Fibroblast of the aortic adventitia (primary cell): Measurements from ENCODE around the gene ABLIM2. TPM values are rescaled to one million over a fixed set of nuclear protein-coding genes. Genes with fewer than 3 reads are reported as not detected.

Experiments
- DNase-seq: peaks from one replicate; pipeline ENCODE4 v3.0.0-alpha.2; 2010; ENCODE audit warnings: low read depth
- H3K4me3 ChIP-seq: 2 replicates; pipeline ENCODE4 v1.5.1; 2011; ENCODE audit warnings: low read depth, mild to moderate bottlenecking, control low read depth, low read length, moderate library complexity
- total RNA-seq: library from RNA; depleted of rRNA; stranded (reverse); fragments of >200 nt; gene quantifications from 2 replicates; pipeline ENCODE4 v1.2.3, GENCODE V29; 2012; ENCODE audit warnings: low replicate concordance
- TF ChIP-seq, protein P1 (sequence below): IDR thresholded peaks from 2 replicates; pipeline ENCODE4 v1.5.1; 2011; ENCODE audit warnings: mild to moderate bottlenecking, low read length, control low read depth, inconsistent platforms; ENCODE audit not compliant: insufficient read depth

ABLIM2 gene
- total RNA-seq, 1 donor: under 0.01 TPM

- DNase-seq: no peak
These were observed 486 bp downstream of the ABLIM2 start for GRCh38 chr4:8157944-8158709.

DNA sequence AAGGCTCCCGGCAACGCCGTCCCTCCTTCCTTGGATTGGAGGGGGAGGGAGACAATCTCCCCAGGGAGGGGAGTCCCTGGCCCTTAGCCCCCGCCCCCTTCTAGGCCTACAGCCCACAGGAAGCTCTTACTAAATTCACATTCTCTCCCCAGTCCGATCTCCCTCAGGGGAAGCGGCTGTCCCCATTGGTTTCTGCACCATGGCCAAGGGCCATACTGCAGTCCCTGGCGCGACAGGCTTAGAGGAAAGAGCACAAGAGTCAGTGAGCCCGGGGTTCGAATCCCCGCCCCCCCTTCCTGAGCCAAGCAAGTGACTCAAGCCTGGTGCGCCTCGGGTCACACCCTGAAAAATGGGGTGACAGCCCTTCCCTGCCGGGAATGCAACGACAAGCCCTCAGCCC, 1.1 kb downstream of the ABLIM2 start:
- DNase-seq: no peak
- H3K4me3 ChIP-seq: no peak overlapping the region
- TF ChIP-seq, protein P1, sequence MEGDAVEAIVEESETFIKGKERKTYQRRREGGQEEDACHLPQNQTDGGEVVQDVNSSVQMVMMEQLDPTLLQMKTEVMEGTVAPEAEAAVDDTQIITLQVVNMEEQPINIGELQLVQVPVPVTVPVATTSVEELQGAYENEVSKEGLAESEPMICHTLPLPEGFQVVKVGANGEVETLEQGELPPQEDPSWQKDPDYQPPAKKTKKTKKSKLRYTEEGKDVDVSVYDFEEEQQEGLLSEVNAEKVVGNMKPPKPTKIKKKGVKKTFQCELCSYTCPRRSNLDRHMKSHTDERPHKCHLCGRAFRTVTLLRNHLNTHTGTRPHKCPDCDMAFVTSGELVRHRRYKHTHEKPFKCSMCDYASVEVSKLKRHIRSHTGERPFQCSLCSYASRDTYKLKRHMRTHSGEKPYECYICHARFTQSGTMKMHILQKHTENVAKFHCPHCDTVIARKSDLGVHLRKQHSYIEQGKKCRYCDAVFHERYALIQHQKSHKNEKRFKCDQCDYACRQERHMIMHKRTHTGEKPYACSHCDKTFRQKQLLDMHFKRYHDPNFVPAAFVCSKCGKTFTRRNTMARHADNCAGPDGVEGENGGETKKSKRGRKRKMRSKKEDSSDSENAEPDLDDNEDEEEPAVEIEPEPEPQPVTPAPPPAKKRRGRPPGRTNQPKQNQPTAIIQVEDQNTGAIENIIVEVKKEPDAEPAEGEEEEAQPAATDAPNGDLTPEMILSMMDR: no peak

More at GRCh38 chr4:8157944-8158709, 486 bp downstream of the ABLIM2 start:
- H3K4me3 ChIP-seq: peak overlapping the region; percentile 61
- TF ChIP-seq, protein P1: no peak

- TF ChIP-seq, protein P1: no peak
- H3K4me3 ChIP-seq: no peak overlapping the region
- DNase-seq: no peak
These were observed 2.0 kb downstream of the ABLIM2 start for GRCh38 chr4:8156617-8157016.

DNA sequence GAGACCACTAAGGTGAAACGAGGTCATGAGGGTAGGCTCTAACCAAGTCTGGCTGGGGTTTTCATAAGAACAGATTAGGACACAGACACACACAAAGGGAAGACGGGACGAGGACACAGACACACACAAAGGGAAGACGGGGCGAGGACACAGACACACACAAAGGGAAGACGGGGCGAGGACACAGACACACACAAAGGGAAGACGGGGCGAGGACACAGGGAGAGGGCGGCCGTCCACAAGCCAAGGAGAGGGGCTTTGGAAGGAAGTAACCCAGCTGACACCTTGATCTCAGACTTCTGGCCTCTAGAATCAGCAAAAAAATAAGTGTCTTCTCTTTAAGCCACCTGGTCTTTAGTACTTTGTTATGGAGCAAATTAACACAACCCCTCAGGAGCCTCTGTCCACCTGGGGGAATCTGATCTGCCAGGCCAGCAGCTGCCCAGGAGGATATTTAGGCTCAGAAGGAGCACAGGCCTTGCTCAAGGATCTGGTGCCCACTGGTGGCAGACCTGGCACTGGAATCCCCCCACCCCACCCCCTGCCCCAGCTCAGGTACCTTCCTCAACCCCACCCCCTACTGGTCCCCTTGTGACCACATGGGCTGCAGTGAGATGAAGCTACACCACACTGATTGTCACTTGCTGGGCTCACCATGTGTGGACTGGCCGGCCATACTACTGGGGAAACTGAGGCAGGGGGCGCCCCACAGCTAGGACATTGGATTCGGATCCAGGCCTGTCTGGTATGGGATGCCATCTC, 2.8 kb downstream of the ABLIM2 start:
- no peak for DNase-seq
- TF ChIP-seq, protein P1: no peak
- H3K4me3 ChIP-seq: no peak overlapping the region

- no peak overlapping the region for H3K4me3 ChIP-seq
- peak; percentile 8 for DNase-seq
- TF ChIP-seq, protein P1: no peak
These were observed 3.6 kb downstream of the ABLIM2 start for GRCh38 chr4:8155048-8155447.

- H3K4me3 ChIP-seq: no peak overlapping the region
- no peak for DNase-seq
- TF ChIP-seq, protein P1: no peak
These were observed 5.2 kb downstream of the ABLIM2 start for GRCh38 chr4:8153441-8153840.
